H1 (cell line): ENCODE data around the gene GRIP2. TPM values are rescaled to one million over a fixed set of nuclear protein-coding genes. Genes with fewer than 3 reads are reported as not detected.

ENCODE experiments used
- CBX8 ChIP-seq: fragments of 300-800, 300-1000 bp; sonication (generic); IDR thresholded peaks from 2 replicates; pipeline ENCODE4 v1.7.1; 2016; ENCODE audit warnings: low read depth, low read length, borderline replicate concordance
- polyA plus RNA-seq, 7 experiments: library from polyadenylated mRNA; depleted of rRNA in 3 of 7; stranded (reverse) in 5 of 7; unstranded in 2 of 7; fragments of >200 nt in 5 of 7; fragments of 200-250 nt in 2 of 7; gene quantifications; 1 replicate in 5 of 7; 2 replicates in 1 of 7; 4 replicates in 1 of 7; pipeline versions ENCODE4 v1.2.1 to v1.2.3, GENCODE V29; 2011 to 2013; ENCODE audit warnings: missing spikeins in 2 of 7, mixed read lengths in 2 of 7
- total RNA-seq: library from RNA; stranded (reverse); fragmentation: NEBNext Ultra II Directional; extraction: Animal tissue kit (Norgen Biotek cat#: 25700); gene quantifications from 2 replicates; pipeline ENCODE4 v1.2.1, GENCODE V29; 2021

Gene GRIP2
- total and polyA plus RNA-seq, 2 of the 8 experiments (the other 6 are each of a cell fraction or from before 2014, with no cell fraction given), result 2.5 to 6.4 TPM

- TF ChIP-seq CBX8, result no peak
Measured at GRCh38 chr3:14549256-14549919, 9.2 kb upstream of the GRIP2 start (continued).
